GM18507 (cell line): ENCODE measurements around the gene SPG11.
"Not testable (repeated sequence)": the region's sequence is repeated elsewhere in the genome, so short reads cannot be mapped to it uniquely, and the experiment has no call there.

Experiments used
- DNase-seq: peaks from one replicate; pipeline ENCODE4 v3.0.0; 2011; ENCODE audit warnings: low read depth; ENCODE audit not compliant: insufficient read length; ENCODE audit errors: extremely low spot score
- FAIRE-seq: peaks from 2 replicates; lab custom pipeline; 2011; peaks lifted over from hg19 to GRCh38; lab: Jason Lieb, UNC

The SPG11 gene, protein sequence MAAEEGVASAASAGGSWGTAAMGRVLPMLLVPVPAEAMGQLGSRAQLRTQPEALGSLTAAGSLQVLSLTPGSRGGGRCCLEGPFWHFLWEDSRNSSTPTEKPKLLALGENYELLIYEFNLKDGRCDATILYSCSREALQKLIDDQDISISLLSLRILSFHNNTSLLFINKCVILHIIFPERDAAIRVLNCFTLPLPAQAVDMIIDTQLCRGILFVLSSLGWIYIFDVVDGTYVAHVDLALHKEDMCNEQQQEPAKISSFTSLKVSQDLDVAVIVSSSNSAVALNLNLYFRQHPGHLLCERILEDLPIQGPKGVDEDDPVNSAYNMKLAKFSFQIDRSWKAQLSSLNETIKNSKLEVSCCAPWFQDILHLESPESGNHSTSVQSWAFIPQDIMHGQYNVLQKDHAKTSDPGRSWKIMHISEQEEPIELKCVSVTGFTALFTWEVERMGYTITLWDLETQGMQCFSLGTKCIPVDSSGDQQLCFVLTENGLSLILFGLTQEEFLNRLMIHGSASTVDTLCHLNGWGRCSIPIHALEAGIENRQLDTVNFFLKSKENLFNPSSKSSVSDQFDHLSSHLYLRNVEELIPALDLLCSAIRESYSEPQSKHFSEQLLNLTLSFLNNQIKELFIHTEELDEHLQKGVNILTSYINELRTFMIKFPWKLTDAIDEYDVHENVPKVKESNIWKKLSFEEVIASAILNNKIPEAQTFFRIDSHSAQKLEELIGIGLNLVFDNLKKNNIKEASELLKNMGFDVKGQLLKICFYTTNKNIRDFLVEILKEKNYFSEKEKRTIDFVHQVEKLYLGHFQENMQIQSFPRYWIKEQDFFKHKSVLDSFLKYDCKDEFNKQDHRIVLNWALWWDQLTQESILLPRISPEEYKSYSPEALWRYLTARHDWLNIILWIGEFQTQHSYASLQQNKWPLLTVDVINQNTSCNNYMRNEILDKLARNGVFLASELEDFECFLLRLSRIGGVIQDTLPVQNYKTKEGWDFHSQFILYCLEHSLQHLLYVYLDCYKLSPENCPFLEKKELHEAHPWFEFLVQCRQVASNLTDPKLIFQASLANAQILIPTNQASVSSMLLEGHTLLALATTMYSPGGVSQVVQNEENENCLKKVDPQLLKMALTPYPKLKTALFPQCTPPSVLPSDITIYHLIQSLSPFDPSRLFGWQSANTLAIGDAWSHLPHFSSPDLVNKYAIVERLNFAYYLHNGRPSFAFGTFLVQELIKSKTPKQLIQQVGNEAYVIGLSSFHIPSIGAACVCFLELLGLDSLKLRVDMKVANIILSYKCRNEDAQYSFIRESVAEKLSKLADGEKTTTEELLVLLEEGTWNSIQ (N-terminal part only)

DNA sequence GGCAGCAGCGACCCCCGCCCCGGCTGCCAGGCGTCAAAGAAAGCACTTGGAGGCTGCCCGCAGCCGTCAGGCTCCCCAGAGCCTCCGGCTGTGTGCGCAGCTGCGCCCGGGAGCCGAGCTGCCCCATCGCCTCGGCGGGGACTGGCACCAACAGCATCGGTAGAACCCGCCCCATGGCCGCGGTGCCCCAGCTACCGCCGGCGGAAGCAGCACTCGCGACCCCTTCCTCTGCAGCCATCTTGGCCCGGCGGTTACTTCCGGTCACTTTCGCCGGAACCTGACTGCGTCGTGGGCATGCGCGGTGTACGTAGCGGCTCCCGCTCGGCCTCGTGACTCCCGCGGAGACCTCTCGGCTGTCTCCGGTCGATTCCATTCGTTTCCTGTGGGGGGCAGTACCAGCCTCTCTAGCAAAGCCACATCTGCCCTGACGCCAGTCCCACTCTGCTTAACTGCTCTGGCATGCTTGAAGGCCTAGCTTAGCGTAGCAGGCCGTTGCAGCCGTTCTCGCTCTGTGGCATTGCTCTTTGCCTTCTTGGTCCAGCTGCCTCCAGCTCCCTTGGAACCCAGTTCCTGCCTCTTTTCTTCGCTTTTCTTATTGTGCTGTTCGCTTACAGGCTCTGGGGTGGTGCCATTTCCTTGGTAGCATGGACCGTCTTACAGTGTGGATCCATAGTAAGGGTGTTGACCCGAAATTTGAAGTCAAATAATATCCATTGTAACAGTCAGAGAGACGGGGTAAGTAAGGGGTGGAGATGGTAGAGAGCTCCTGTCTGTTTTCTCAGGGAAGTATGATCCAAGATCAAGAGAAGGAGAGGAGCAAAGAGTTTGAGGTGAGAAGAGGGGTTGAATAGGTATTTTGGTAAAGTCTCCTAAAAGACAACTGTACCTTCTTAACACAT is at the start of gene SPG11:
TSS of gene SPG11 (minus strand) at position 253 of the 899 bp plus-strand sequence. CDS start at position 238, 15 bp downstream.
- DNase-seq (peak; percentile 78), FAIRE-seq (peak; percentile 99)

DNA sequence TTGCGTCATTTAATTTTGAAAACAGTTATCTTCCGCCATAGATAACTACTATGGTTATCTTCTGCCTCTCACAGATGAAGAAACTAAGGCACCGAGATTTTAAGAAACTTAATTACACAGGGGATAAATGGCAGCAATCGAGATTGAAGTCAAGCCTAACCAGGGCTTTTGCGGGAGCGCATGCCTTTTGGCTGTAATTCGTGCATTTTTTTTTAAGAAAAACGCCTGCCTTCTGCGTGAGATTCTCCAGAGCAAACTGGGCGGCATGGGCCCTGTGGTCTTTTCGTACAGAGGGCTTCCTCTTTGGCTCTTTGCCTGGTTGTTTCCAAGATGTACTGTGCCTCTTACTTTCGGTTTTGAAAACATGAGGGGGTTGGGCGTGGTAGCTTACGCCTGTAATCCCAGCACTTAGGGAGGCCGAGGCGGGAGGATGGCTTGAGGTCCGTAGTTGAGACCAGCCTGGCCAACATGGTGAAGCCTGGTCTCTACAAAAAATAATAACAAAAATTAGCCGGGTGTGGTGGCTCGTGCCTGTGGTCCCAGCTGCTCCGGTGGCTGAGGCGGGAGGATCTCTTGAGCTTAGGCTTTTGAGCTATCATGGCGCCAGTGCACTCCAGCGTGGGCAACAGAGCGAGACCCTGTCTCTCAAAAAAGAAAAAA is 49.0 kb upstream of the SPG11 start:
- DNase-seq (no peak), FAIRE-seq (peak; percentile 79)

DNA sequence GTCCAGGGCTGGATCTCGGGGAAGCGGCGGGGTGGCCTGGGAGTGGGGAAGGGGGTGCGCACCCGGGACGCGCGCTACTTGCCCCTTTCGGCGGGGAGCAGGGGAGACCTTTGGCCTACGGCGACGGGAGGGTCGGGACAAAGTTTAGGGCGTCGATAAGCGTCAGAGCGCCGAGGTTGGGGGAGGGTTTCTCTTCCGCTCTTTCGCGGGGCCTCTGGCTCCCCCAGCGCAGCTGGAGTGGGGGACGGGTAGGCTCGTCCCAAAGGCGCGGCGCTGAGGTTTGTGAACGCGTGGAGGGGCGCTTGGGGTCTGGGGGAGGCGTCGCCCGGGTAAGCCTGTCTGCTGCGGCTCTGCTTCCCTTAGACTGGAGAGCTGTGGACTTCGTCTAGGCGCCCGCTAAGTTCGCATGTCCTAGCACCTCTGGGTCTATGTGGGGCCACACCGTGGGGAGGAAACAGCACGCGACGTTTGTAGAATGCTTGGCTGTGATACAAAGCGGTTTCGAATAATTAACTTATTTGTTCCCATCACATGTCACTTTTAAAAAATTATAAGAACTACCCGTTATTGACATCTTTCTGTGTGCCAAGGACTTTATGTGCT is 48.4 kb upstream of the SPG11 start:
- FAIRE-seq (no peak), DNase-seq (no peak)

DNA sequence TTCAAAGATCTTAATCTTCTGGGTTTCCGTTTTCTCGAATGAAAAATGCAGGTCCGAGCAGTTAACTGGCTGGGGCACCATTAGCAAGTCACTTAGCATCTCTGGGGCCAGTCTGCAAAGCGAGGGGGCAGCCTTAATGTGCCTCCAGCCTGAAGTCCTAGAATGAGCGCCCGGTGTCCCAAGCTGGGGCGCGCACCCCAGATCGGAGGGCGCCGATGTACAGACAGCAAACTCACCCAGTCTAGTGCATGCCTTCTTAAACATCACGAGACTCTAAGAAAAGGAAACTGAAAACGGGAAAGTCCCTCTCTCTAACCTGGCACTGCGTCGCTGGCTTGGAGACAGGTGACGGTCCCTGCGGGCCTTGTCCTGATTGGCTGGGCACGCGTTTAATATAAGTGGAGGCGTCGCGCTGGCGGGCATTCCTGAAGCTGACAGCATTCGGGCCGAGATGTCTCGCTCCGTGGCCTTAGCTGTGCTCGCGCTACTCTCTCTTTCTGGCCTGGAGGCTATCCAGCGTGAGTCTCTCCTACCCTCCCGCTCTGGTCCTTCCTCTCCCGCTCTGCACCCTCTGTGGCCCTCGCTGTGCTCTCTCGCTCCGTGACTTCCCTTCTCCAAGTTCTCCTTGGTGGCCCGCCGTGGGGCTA is 47.8 kb upstream of the SPG11 start, which contains the start of the genes B2M and PATL2:
TSS of gene B2M (plus strand) at position 422 of the 647 bp plus-strand sequence. CDS start at position 452, 30 bp downstream.
TSS of gene PATL2 (minus strand) at position 228 of the 647 bp plus-strand sequence. CDS start 34,833 bp downstream, outside the sequence.
- DNase-seq = peak; percentile 79

DNA sequence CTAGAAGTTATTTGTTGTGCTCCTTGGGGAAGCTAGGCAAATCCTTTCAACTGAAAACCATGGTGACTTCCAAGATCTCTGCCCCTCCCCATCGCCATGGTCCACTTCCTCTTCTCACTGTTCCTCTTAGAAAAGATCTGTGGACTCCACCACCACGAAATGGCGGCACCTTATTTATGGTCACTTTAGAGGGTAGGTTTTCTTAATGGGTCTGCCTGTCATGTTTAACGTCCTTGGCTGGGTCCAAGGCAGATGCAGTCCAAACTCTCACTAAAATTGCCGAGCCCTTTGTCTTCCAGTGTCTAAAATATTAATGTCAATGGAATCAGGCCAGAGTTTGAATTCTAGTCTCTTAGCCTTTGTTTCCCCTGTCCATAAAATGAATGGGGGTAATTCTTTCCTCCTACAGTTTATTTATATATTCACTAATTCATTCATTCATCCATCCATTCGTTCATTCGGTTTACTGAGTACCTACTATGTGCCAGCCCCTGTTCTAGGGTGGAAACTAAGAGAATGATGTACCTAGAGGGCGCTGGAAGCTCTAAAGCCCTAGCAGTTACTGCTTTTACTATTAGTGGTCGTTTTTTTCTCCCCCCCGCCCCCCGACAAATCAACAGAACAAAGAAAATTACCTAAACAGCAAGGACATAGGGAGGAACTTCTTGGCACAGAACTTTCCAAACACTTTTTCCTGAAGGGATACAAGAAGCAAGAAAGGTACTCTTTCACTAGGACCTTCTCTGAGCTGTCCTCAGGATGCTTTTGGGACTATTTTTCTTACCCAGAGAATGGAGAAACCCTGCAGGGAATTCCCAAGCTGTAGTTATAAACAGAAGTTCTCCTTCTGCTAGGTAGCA is 47.0 kb upstream of the SPG11 start:
- DNase-seq (no peak), FAIRE-seq (peak; percentile 88)

More for the DNA sequence above, 47.8 kb upstream of the SPG11 start, which contains the start of the genes B2M and PATL2:
- FAIRE-seq = peak; percentile 97

DNA sequence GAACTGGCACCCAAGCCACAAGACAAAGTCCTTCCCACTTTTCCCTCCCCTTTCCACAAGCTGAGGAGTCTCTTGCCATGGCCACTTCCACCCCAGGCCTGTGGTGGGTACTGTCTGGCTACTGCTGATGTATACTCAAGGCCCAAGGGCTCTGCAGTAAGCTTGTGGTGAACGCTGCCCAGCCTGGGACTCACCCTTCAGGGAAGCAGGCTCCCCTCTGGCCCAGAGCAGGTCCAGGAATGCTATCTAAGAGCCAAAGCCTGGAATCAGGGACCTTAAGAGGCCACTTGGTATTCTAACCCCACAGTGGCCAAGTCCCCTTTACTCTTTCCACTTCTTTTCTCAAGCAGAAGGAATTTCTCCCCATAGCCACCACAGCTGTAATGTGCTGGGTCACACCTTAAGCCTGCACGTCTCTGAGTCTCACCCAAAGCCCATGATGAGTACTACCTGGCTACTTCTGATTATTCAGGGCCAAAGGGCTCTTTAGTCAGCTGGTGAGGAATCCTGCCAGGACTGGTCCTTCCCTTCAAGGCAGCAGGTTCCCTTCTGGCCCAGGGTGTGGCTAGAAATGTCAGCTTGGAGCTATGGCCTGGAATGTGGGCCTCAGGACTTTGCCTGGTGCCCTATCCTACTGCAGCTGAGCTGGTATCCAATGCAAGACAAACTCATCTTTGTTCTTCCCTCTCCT is 43.6 kb upstream of the SPG11 start:
- DNase-seq (no peak), FAIRE-seq (no peak)

DNA sequence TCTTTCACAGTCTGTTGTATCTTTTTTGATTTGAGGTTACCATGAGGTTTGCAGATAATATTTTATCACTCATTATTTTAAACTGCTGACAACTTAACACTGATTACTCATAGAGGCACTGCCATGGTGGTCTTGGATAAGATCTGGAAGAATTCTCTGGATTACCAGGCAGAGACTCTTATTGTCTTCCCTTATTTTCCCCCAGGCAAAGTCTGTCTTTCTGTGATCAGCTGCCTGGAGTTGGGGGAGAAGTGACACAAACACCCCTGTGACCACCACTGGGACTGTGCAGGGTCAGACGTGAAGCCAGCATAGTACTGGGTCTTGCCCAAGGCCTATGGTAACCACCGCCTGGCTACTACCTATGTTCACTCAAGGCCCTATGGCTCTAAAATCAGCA is 42.9 kb upstream of the SPG11 start:
- FAIRE-seq (no peak), DNase-seq (no peak)

DNA sequence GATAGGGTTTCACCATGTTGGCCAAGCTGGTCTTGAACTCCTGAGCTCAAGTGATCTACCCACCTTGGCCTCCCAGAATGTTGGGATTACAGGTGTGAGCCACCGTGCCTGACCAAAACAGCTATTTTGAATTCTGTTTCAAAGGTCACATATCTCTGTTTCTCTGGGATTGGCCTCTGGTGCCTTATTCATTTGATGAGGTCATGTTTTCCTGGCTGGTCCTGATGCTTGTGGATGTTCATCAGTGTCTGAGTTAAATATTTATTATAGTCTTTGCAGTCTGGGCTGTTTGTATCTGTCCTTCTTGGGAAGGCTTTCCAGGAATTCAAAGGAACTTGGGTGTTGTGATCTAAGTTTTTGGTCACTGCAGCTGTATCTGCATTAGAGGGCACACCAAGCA is 42.5 kb upstream of the SPG11 start:
- no peak for FAIRE-seq
- DNase-seq = no peak

DNA sequence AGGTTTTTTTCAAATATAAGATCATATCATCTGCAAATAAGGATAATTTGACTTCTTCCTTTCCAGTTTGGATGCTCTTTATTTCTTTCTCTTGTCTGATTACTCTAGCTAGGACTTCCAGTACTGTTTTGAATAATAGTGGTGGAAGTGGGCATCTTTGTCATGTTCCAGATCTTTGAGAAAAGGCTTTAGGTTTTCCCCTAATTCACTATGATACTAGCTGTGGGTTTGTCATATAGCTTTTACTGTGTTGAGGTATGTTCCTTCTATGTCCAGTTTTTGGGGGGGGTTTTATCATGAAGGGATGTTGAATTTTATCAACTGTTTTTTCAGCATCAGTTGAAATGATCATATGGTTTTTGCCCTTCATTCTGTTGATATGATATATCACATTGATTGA is 37.2 kb upstream of the SPG11 start:
- FAIRE-seq, DNase-seq: not testable (repeated sequence)

DNA sequence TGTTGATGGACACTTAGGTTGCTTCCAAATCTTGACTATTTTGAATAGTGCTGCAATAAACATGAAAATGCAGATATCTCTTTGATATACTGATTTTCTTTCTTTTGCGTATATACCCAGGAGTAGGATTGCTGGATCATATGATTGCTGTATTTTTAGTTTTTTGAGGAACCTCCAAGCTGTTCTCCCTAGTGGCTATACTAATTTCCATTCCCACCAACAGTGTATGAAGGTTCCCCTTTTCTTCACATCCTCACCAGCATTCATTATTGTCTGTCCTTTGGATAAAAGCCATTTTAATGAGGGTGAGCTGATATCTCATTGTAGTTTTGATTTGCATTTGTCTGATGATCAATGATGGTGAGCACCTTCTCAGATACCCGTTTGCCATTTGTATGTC is 35.2 kb upstream of the SPG11 start:
- FAIRE-seq (no peak), DNase-seq (no peak)

DNA sequence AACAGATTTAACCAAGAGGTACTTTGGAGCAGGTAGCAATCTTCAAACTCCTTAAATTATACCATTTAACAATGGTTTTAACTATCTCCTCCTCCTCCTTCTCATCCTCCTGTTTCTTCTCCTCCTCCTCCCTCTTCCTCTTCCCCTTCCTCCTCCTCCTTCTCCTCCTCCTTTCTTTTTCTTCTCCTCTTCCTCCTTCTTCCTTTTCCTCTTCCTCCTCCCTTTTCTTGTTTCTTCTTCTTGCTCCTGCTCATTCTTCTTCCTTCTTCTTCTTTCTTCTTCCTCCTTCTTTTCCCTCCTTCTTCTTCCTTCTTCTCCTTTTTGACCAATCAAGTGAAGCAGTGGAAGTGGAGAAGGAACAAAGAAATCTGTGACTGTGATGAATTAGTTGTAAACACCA is 33.6 kb upstream of the SPG11 start:
- FAIRE-seq = no peak
- DNase-seq = no peak

DNA sequence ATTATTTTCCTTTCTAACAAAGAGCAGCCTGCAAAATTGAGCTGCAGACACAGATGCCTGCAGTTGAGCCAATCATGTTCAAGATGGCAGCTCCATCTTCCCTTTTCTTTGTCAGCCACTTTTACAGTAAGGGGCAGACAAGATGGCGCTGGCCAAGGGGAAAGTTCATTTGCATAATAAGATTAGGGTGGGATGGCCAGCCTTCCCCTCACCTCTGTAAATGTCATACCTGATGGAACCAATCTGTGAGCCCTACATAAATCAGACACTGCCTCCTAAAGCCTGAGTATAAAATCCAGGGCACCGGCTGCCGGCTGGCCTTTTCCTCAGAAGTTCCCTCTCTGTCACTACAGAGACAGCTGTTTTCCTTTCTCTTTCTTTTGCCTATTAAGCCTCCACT is 31.8 kb upstream of the SPG11 start:
- DNase-seq = no peak
- FAIRE-seq = no peak

DNA sequence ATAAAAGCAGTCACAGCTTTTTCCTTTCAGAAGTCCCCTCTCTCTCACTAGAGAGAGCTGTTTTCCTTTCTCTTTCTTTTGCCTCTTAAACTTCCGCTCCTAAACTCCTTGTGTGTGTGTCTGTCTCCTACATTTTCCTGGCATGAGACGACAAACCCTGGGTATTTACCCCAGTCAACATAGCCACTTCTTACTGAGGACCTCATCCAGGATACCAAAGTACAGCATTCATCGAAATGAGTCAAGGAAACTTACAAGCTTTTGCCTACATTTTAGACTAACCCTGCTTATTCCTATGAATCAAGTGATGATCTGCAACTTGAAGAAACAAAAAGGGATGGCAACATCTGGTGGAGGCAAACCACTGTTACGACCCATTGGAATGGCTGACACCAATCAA is 31.0 kb upstream of the SPG11 start:
- no peak for FAIRE-seq

DNA sequence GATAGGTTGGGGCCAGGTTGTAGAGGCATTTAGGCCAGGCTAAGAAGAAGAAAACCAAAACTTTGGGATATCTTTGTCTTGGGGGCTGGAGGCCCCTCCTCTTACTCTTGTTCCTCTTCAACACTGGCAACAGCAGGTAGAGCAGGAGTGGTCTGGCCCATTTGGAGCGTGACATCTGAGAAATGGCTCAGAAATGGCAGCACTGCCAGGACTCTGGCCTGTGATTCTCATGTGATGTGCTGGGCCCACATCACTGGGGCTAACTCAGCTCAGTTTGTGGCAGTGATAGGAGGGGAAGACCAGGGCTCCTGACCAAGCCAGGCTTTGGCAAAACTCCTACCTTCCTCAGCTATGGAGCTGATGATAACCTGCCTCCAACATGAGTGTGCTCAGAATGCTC is 29.2 kb upstream of the SPG11 start:
- FAIRE-seq = no peak

More for the DNA sequence above, 31.0 kb upstream of the SPG11 start:
- no peak for DNase-seq

DNA sequence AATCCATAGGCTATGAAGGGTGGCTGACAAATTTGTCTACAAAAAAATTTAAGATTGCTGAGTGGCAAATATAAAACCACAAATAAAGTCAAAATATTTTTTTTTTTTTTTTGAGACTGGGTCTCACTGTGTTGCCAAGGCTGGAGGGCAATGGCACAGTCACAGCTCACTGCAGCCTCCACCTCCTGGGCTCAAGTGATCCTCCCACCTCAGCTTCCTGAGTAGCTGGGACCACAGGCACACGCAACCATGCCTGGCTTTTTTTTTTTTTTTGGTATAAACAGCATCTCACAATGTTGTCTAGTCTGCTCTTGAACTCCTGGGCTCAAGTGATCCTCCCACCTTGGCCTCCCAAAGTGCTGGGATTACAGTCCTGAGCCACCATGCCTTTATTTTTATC is 26.8 kb upstream of the SPG11 start:
- FAIRE-seq, DNase-seq: not testable (repeated sequence)

More for the DNA sequence above, 29.2 kb upstream of the SPG11 start:
- DNase-seq = no peak
